ENCODE data around the gene LRRTM2. TPM values are rescaled to one million over a fixed set of nuclear protein-coding genes. Genes with fewer than 3 reads are reported as not detected.
"Not testable (repeated sequence)": the region's sequence is repeated elsewhere in the genome, so short reads cannot be mapped to it uniquely, and the experiment has no call there.

Gene LRRTM2
- total RNA-seq (under 1 TPM; 0.11 to 0.92 (median 0.24) TPM), polyA plus RNA-seq (under 1 TPM; 0.07 to 0.15 TPM)
- long read RNA-seq, donor 1: 0 reads
- long read RNA-seq, donor 2, partial matches to known transcripts: 222 of 243 reads
- long read RNA-seq, donor 2, other reads (novel, unspliced or antisense): 21 of 243 reads
- long read RNA-seq, donor 3: 0 reads

- intact Hi-C loops (cut with DNase I): no loop called here
- H3K9me3 ChIP-seq: no peaks in the 10 kb centered on the region
- H3K27me3 ChIP-seq: no peaks in the 10 kb centered on the region
- WGBS, 3 donors: 70 to 80% (median 77%) methylated on average over 18 of the region's 18 CpGs
- H3K4me3 ChIP-seq: no peak within 1 kb of the TSS
- no peak within 1 kb of the TSS for H3K27ac ChIP-seq
- H3K36me3 ChIP-seq: no peaks in the 10 kb centered on the region
- TF ChIP-seq POLR2A (IDR thresholded peaks at IDR 0.05) (no peak), EP300 (IDR thresholded peaks at IDR 0.05) (no peak), CTCF (IDR thresholded peaks at IDR 0.05) (no peak)
- peaks cover 8% of the 10 kb centered on the region for H3K4me1 ChIP-seq (ENCODE audit: insufficient read depth)
- no peak for DNase-seq
Measured at GRCh38 chr5:138874771-138875551, at the start of gene LRRTM2. TSS of gene LRRTM2 (minus strand) at chr5:138875335. CDS start at chr5:138874911, 424 bp downstream.

- no peaks in the 10 kb centered on the region for H3K9me3 ChIP-seq
- WGBS, 3 donors: 95 to 99% (median 95%) methylated on average over 2 of the region's 2 CpGs
- H3K4me3 ChIP-seq: no peak overlapping the region
- H3K36me3 ChIP-seq: no peaks in the 10 kb centered on the region
- TF ChIP-seq CTCF (IDR thresholded peaks at IDR 0.05) (no peak), POLR2A (IDR thresholded peaks at IDR 0.05) (no peak), EP300 (IDR thresholded peaks at IDR 0.05) (no peak)
- H3K4me1 ChIP-seq (ENCODE audit: insufficient read depth): no peaks in the 10 kb centered on the region
- intact Hi-C loops (cut with DNase I): no loop called here
- no peak for DNase-seq
- H3K27ac ChIP-seq: no peak overlapping the region
- no peaks in the 10 kb centered on the region for H3K27me3 ChIP-seq
Measured at GRCh38 chr5:138922494-138922893, 47.4 kb upstream of the LRRTM2 start.

GRCh38 chr5:138921362-138921761, 46.2 kb upstream of the LRRTM2 start:
- H3K4me3 ChIP-seq; H3K4me1 ChIP-seq (ENCODE audit: insufficient read depth); intact Hi-C loops (cut with DNase I); DNase-seq; H3K9me3 ChIP-seq; H3K27me3 ChIP-seq; H3K27ac ChIP-seq; H3K36me3 ChIP-seq: not testable (repeated sequence)
- WGBS, 3 donors: 84 to 96% (median 89%) methylated on average over 2 of the region's 2 CpGs

GRCh38 chr5:138920181-138920580, 45.0 kb upstream of the LRRTM2 start:
- Histone ChIP-seq H3K27me3 (no peaks in the 10 kb centered on the region), H3K4me3 (no peak overlapping the region), H3K9me3 (no peaks in the 10 kb centered on the region), H3K27ac (no peak overlapping the region), H3K4me1 (ENCODE audit: insufficient read depth) (no peaks in the 10 kb centered on the region), H3K36me3 (no peaks in the 10 kb centered on the region)
- TF ChIP-seq EP300 (IDR thresholded peaks at IDR 0.05) (no peak), POLR2A (IDR thresholded peaks at IDR 0.05) (no peak), CTCF (IDR thresholded peaks at IDR 0.05) (no peak)
- no peak for DNase-seq
- intact Hi-C loops (cut with DNase I): no loop called here
- 91 to 94% (median 93%) methylated on average over 8 of the region's 8 CpGs for WGBS, 3 donors

- Histone ChIP-seq H3K9me3 (no peaks in the 10 kb centered on the region), H3K4me3 (no peak overlapping the region), H3K27me3 (no peaks in the 10 kb centered on the region), H3K36me3 (no peaks in the 10 kb centered on the region), H3K27ac (no peak overlapping the region), H3K4me1 (ENCODE audit: insufficient read depth) (no peaks in the 10 kb centered on the region)
- no peak for DNase-seq
- WGBS, 3 donors: 82 to 84% (median 82%) methylated on average over 4 of the region's 4 CpGs
- intact Hi-C loops (cut with DNase I): no loop called here
- TF ChIP-seq EP300 (IDR thresholded peaks at IDR 0.05): no peak
- no peak for TF ChIP-seq CTCF (IDR thresholded peaks at IDR 0.05)
- TF ChIP-seq POLR2A (IDR thresholded peaks at IDR 0.05): no peak
Measured at GRCh38 chr5:138918686-138919085, 43.6 kb upstream of the LRRTM2 start.
